SU-DHL-6 (cell line): ENCODE data around the gene DAAM2.

Experiments
- H2AFZ ChIP-seq: fragments of 200-600 bp; sonication (generic); 2 replicates; pipeline ENCODE4 v1.6.1; 2014; ENCODE audit warnings: low read depth, mild to moderate bottlenecking, moderate library complexity, mixed read lengths, antibody characterized with exemption, low read length; ENCODE audit not compliant: severe bottlenecking
- H3F3A ChIP-seq: fragments of 200-600 bp; shearing (Covaris generic); 2 replicates; pipeline ENCODE4 v1.6.0; 2016; ENCODE audit warnings: antibody characterized with exemption, mild to moderate bottlenecking; ENCODE audit not compliant: insufficient read depth
- H3K27ac ChIP-seq: fragments of 200-600 bp; sonication (generic); 2 replicates; pipeline ENCODE4 v1.5.1; 2016; ENCODE audit warnings: low read depth, mild to moderate bottlenecking, low read length, moderate library complexity, mixed read lengths
- H3K27me3 ChIP-seq: fragments of 200-600 bp; sonication (generic), shearing (Covaris generic); 2 replicates; pipeline ENCODE4 v1.6.0; 2014; ENCODE audit warnings: mild to moderate bottlenecking, low read length
- H3K36me3 ChIP-seq: fragments of 200-600 bp; sonication (generic); 2 replicates; pipeline ENCODE4 v1.6.1; 2014; ENCODE audit warnings: mild to moderate bottlenecking, low read length, mixed read lengths
- H3K4me2 ChIP-seq: fragments of 300-600, 200-600 bp; shearing (Covaris generic), sonication (generic); 2 replicates; pipeline ENCODE4 v1.6.0; 2014; ENCODE audit warnings: low read length, low read depth, mild to moderate bottlenecking; ENCODE audit not compliant: poor library complexity, severe bottlenecking
- H3K4me3 ChIP-seq: fragments of 200-600 bp; sonication (generic); 2 replicates; pipeline ENCODE4 v1.5.1; 2014; ENCODE audit warnings: antibody characterized with exemption, low read length, mild to moderate bottlenecking, mixed read lengths; ENCODE audit not compliant: insufficient read depth, poor library complexity, severe bottlenecking
- H3K79me2 ChIP-seq: fragments of 200-600 bp; sonication (generic); 2 replicates; pipeline ENCODE4 v1.6.1; 2014; ENCODE audit warnings: mild to moderate bottlenecking, low read length, moderate library complexity; ENCODE audit not compliant: insufficient read depth
- H3K9ac ChIP-seq: fragments of 200-600 bp; sonication (generic); 2 replicates; pipeline ENCODE4 v1.7.0; 2014; ENCODE audit warnings: mild to moderate bottlenecking, low read length
- H3K9me2 ChIP-seq: fragments of 200-600 bp; sonication (generic); replicated peaks from 2 replicates; pipeline ENCODE4 v1.6.1; 2014; ENCODE audit warnings: low read length; ENCODE audit not compliant: insufficient read depth
- H3K9me3 ChIP-seq: fragments of 200-600 bp; sonication (generic); 2 replicates; pipeline ENCODE4 v1.6.1; 2014; ENCODE audit warnings: low read length, mixed read lengths; ENCODE audit not compliant: insufficient read depth
- H4K20me1 ChIP-seq: fragments of 200-600 bp; sonication (generic); 2 replicates; pipeline ENCODE4 v1.6.1; 2014; ENCODE audit warnings: low read depth, mild to moderate bottlenecking, antibody characterized with exemption, low read length, moderate library complexity, mixed read lengths
- EZH2phosphoT487 ChIP-seq: fragments of 200-600 bp; sonication (generic), shearing (Covaris generic); conservative IDR thresholded peaks from 2 replicates; pipeline ENCODE4 v1.6.1; 2018; ENCODE audit warnings: mild to moderate bottlenecking, antibody characterized with exemption, low read length, moderate library complexity, mixed read lengths
- TF ChIP-seq, protein P1 (sequence below): fragments of 200-600 bp; sonication (generic); IDR thresholded peaks from one replicate; pipeline ENCODE4 v1.5.1; 2017; ENCODE audit warnings: antibody characterized with exemption, mild to moderate bottlenecking, low read length, moderate library complexity; ENCODE audit not compliant: insufficient read depth, poor library complexity, severe bottlenecking

The DAAM2 gene

DNA sequence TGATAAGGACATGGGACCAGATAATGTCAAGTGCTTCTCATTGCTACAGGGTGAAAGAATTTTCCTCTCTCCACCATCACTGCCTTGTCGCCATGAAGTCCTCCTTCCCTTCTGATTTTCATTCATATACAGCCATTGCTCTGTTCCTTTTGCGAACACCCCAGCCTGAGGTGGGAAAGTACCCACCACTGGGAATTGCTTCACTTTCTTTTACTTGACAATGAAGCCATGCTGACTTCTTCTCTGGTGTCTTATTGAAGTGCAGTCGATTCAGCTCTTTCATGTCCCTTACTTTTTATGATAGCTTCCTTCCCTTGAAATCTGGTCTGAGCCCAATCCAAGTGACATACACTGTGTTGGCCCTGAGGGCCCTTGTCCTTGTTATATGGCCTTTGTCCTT lies 16.2 kb downstream of the DAAM2 start:
- Histone ChIP-seq H3K9me2 (no peaks in the 10 kb centered on the region), H3K27me3 (no peaks in the 10 kb centered on the region), H3K4me3 (no peak overlapping the region), H3K9ac (no peak overlapping the region), H3K27ac (no peak overlapping the region), H2AFZ (no peak overlapping the region), H3K79me2 (no peaks in the 10 kb centered on the region), H3K4me2 (no peak overlapping the region), H3F3A (no peaks in the 10 kb centered on the region), H4K20me1 (no peaks in the 10 kb centered on the region), H3K9me3 (no peaks in the 10 kb centered on the region), H3K36me3 (no peaks in the 10 kb centered on the region)
- TF ChIP-seq EZH2phosphoT487 = no peak
- TF ChIP-seq, protein P1, sequence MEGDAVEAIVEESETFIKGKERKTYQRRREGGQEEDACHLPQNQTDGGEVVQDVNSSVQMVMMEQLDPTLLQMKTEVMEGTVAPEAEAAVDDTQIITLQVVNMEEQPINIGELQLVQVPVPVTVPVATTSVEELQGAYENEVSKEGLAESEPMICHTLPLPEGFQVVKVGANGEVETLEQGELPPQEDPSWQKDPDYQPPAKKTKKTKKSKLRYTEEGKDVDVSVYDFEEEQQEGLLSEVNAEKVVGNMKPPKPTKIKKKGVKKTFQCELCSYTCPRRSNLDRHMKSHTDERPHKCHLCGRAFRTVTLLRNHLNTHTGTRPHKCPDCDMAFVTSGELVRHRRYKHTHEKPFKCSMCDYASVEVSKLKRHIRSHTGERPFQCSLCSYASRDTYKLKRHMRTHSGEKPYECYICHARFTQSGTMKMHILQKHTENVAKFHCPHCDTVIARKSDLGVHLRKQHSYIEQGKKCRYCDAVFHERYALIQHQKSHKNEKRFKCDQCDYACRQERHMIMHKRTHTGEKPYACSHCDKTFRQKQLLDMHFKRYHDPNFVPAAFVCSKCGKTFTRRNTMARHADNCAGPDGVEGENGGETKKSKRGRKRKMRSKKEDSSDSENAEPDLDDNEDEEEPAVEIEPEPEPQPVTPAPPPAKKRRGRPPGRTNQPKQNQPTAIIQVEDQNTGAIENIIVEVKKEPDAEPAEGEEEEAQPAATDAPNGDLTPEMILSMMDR = no peak

DNA sequence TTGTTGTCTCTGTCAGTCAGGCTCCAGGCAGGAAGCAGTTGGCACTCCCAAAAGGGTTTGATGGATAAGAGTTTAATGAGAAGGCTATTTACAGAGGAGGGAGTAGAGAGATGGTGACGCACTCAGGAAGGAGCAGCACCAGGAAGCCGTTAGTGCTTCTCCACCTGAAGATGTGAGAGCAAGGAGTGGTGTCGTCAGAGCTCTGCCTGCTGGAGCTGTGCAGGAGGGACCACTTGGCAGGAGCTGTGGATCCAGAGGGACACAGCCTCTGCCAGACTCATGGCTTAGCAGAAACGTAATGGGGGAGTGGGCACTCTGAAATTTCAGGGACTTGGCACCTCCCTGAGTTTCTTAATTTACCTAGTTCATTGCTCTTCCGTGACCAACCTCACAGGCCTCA lies 16.8 kb downstream of the DAAM2 start:
- Histone ChIP-seq H3F3A (no peaks in the 10 kb centered on the region), H3K9ac (no peak overlapping the region), H3K27ac (no peak overlapping the region), H4K20me1 (no peaks in the 10 kb centered on the region), H3K27me3 (no peaks in the 10 kb centered on the region), H3K4me2 (no peak overlapping the region), H3K79me2 (no peaks in the 10 kb centered on the region), H3K9me2 (no peaks in the 10 kb centered on the region), H3K36me3 (no peaks in the 10 kb centered on the region), H2AFZ (no peak overlapping the region), H3K9me3 (no peaks in the 10 kb centered on the region), H3K4me3 (no peak overlapping the region)
- no peak for TF ChIP-seq EZH2phosphoT487
- TF ChIP-seq, protein P1 = no peak

DNA sequence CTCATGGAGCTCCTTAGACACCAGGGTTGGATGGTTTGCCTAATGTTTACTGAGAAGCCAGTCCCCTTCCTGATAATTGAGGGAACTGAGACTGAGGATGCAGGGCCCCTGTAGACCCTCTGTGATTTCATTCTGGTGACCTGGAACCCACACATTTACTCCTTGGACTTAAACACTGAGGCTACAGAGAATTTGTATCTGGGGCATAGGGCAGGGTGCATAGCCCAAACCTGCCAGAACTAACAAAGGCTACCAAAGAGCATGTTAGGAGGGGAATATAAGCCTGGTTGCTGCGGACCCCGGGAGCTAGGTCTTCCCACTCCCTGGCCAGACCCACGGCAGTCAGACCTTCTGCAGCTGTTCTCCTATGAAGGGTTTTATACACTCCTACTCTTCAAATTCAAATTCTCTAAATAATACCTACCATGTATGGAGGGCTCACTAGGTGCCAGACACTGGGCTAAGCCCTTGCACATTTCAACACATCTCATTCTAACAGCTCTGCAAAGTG lies 19.7 kb downstream of the DAAM2 start:
- Histone ChIP-seq H3K9ac (no peak overlapping the region), H3K9me3 (no peaks in the 10 kb centered on the region), H3K9me2 (no peaks in the 10 kb centered on the region), H3K36me3 (no peaks in the 10 kb centered on the region), H3K4me3 (no peak overlapping the region), H4K20me1 (no peaks in the 10 kb centered on the region), H3K27me3 (no peaks in the 10 kb centered on the region), H3K27ac (no peak overlapping the region), H3K4me2 (no peak overlapping the region), H2AFZ (no peak overlapping the region), H3F3A (no peaks in the 10 kb centered on the region), H3K79me2 (no peaks in the 10 kb centered on the region)
- TF ChIP-seq, protein P1 = no peak
- no peak for TF ChIP-seq EZH2phosphoT487
